Measurements from ENCODE around the gene THSD7B.
"Not testable (repeated sequence)": the region's sequence is repeated elsewhere in the genome, so short reads cannot be mapped to it uniquely, and the experiment has no call there.

THSD7B gene

GRCh38 chr2:136765256-136766072, at the start of gene THSD7B:
Gene THSD7B, plus strand, starts transcription at chr2:136765545. Its CDS starts 116,634 bp downstream, at chr2:136882179.
- DNase-seq: no peak

GRCh38 chr2:136718273-136718672, 47.1 kb upstream of the THSD7B start:
- no peak for DNase-seq

- no peak for DNase-seq
These were observed 37.2 kb upstream of the THSD7B start for GRCh38 chr2:136727973-136728699.

- DNase-seq: no peak
These were observed 29.1 kb upstream of the THSD7B start for GRCh38 chr2:136736236-136736635.

GRCh38 chr2:136738044-136738443, 27.3 kb upstream of the THSD7B start:
- DNase-seq: no peak

- no peak for DNase-seq
These were observed 23.9 kb upstream of the THSD7B start for GRCh38 chr2:136741471-136741870.

GRCh38 chr2:136750065-136750464, 15.3 kb upstream of the THSD7B start:
- DNase-seq: no peak

- no peak for DNase-seq
These were observed 13.9 kb upstream of the THSD7B start for GRCh38 chr2:136751406-136751805.

- DNase-seq: not testable (repeated sequence)
These were observed 6.8 kb upstream of the THSD7B start for GRCh38 chr2:136758504-136758903.

GRCh38 chr2:136764452-136765255, 691 bp upstream of the THSD7B start:
- DNase-seq: no peak

GRCh38 chr2:136766073-136766404, 694 bp downstream of the THSD7B start:
- no peak for DNase-seq

- DNase-seq: no peak
These were observed 1.7 kb downstream of the THSD7B start for GRCh38 chr2:136767030-136767429.

- DNase-seq: no peak
These were observed 4.5 kb downstream of the THSD7B start for GRCh38 chr2:136769871-136770270.

GRCh38 chr2:136770384-136770783, 5.0 kb downstream of the THSD7B start:
- DNase-seq: no peak

- no peak for DNase-seq
These were observed 12.0 kb downstream of the THSD7B start for GRCh38 chr2:136777391-136777790.

GRCh38 chr2:136783856-136784255, 18.5 kb downstream of the THSD7B start:
- no peak for DNase-seq

GRCh38 chr2:136785215-136785614, 19.9 kb downstream of the THSD7B start:
- DNase-seq: no peak

GRCh38 chr2:136787970-136788369, 22.6 kb downstream of the THSD7B start:
- no peak for DNase-seq

GRCh38 chr2:136796339-136796738, 31.0 kb downstream of the THSD7B start:
- DNase-seq: no peak

GRCh38 chr2:136798766-136799165, 33.4 kb downstream of the THSD7B start:
- DNase-seq: no peak

- no peak for DNase-seq
These were observed 36.3 kb downstream of the THSD7B start for GRCh38 chr2:136801661-136802060.

- DNase-seq: no peak
These were observed 44.7 kb downstream of the THSD7B start for GRCh38 chr2:136809998-136810397.

- DNase-seq: no peak
These were observed 53.5 kb downstream of the THSD7B start for GRCh38 chr2:136818839-136819238.

GRCh38 chr2:136823291-136823690, 57.9 kb downstream of the THSD7B start:
- no peak for DNase-seq

Data from NCI-H1436 (cell line).